GM18511 (cell line): ENCODE measurements around the gene SEC61B.
A peak's percentile ranks its signal among the peaks of the same experiment; 100 is the strongest.
"Not testable (repeated sequence)": the region's sequence is repeated elsewhere in the genome, so short reads cannot be mapped to it uniquely, and the experiment has no call there.

Experiments
- ATAC-seq: cut with Tn5 transposase; IDR thresholded peaks from one replicate; pipeline ENCODE4 v1.9.1; 2021; ENCODE audit warnings: mild to moderate bottlenecking, moderate library complexity; ENCODE audit not compliant: unreplicated experiment

SEC61B gene

GRCh38 chr9:99235926-99236634, 14.0 kb downstream of the SEC61B start:
- ATAC-seq = peak; percentile 98

GRCh38 chr9:99237356-99237755, 15.3 kb downstream of the SEC61B start:
- ATAC-seq = no peak

- ATAC-seq = not testable (repeated sequence)
Observed at GRCh38 chr9:99237849-99238248, 15.8 kb downstream of the SEC61B start.

GRCh38 chr9:99238331-99238730, 16.2 kb downstream of the SEC61B start:
- no peak for ATAC-seq

GRCh38 chr9:99239341-99240060, 17.4 kb downstream of the SEC61B start:
- ATAC-seq = no peak

GRCh38 chr9:99241106-99241505, 19.0 kb downstream of the SEC61B start:
- no peak for ATAC-seq

GRCh38 chr9:99244344-99245260, 22.5 kb downstream of the SEC61B start:
- peak; percentile 95 for ATAC-seq

- ATAC-seq = no peak
Observed at GRCh38 chr9:99249619-99250018, 27.5 kb downstream of the SEC61B start.

GRCh38 chr9:99251157-99251556, 29.1 kb downstream of the SEC61B start:
- ATAC-seq = no peak

GRCh38 chr9:99253134-99253533, 31.1 kb downstream of the SEC61B start:
- peak; percentile 43 for ATAC-seq

- peak; percentile 92 for ATAC-seq
Observed at GRCh38 chr9:99253772-99254431, 31.8 kb downstream of the SEC61B start.

GRCh38 chr9:99255651-99256050, 33.6 kb downstream of the SEC61B start:
- no peak for ATAC-seq

- ATAC-seq = no peak
Observed at GRCh38 chr9:99257723-99258389, 35.8 kb downstream of the SEC61B start.

- no peak for ATAC-seq
Observed at GRCh38 chr9:99259231-99259918, 37.3 kb downstream of the SEC61B start.

GRCh38 chr9:99261923-99262322, 39.8 kb downstream of the SEC61B start:
- no peak for ATAC-seq

- peak; percentile 58 for ATAC-seq
Observed at GRCh38 chr9:99262949-99263418, 40.9 kb downstream of the SEC61B start.

GRCh38 chr9:99264070-99264680, 42.1 kb downstream of the SEC61B start:
- ATAC-seq = no peak

- no peak for ATAC-seq
Observed at GRCh38 chr9:99265691-99266090, 43.6 kb downstream of the SEC61B start.
